ENCODE measurements around the gene SIRT2.
"Not testable (repeated sequence)": the region's sequence is repeated elsewhere in the genome, so short reads cannot be mapped to it uniquely, and the experiment has no call there.

The SIRT2 gene

GRCh38 chr19:38899447-38900201 lies at the start of gene SIRT2, which contains the start of gene NFKBIB:
TSS of gene SIRT2 (minus strand) at chr19:38899618. CDS start at chr19:38899521, 97 bp downstream.
TSS of gene NFKBIB (plus strand) at chr19:38899969. CDS start at chr19:38900033, 64 bp downstream.
- peak within 1 kb of the TSS; percentile 90 for H3K4me3 ChIP-seq (ENCODE audit: control insufficient read depth, low read depth, low read length)
- no peak for TF ChIP-seq CTCF (conservative IDR thresholded peaks at IDR 0.05; ENCODE audit: control insufficient read depth, insufficient read depth, low read depth, low read length)
- DNase-seq (ENCODE audit: low read depth) = peak; percentile 99

GRCh38 chr19:38946229-38947010 lies 47.0 kb upstream of the SIRT2 start:
- H3K4me3 ChIP-seq (ENCODE audit: control insufficient read depth, low read depth, low read length) = no peak overlapping the region
- DNase-seq (ENCODE audit: low read depth) = no peak
- no peak for TF ChIP-seq CTCF (conservative IDR thresholded peaks at IDR 0.05; ENCODE audit: control insufficient read depth, insufficient read depth, low read depth, low read length)

- DNase-seq (ENCODE audit: low read depth) = no peak
These were observed 46.3 kb upstream of the SIRT2 start for GRCh38 chr19:38945562-38946228.

GRCh38 chr19:38944981-38945506 lies 45.6 kb upstream of the SIRT2 start:
- H3K4me3 ChIP-seq (ENCODE audit: control insufficient read depth, low read depth, low read length) = no peak overlapping the region
- DNase-seq (ENCODE audit: low read depth) = peak; percentile 14
- no peak for TF ChIP-seq CTCF (conservative IDR thresholded peaks at IDR 0.05; ENCODE audit: control insufficient read depth, insufficient read depth, low read depth, low read length)

More at GRCh38 chr19:38945562-38946228, 46.3 kb upstream of the SIRT2 start:
- no peak overlapping the region for H3K4me3 ChIP-seq (ENCODE audit: control insufficient read depth, low read depth, low read length)
- no peak for TF ChIP-seq CTCF (conservative IDR thresholded peaks at IDR 0.05; ENCODE audit: control insufficient read depth, insufficient read depth, low read depth, low read length)

- no peak for DNase-seq (ENCODE audit: low read depth)
- no peak overlapping the region for H3K4me3 ChIP-seq (ENCODE audit: control insufficient read depth, low read depth, low read length)
- no peak for TF ChIP-seq CTCF (conservative IDR thresholded peaks at IDR 0.05; ENCODE audit: control insufficient read depth, insufficient read depth, low read depth, low read length)
These were observed 43.2 kb upstream of the SIRT2 start for GRCh38 chr19:38942471-38943181.

GRCh38 chr19:38941979-38942378 lies 42.6 kb upstream of the SIRT2 start:
- DNase-seq (ENCODE audit: low read depth) = no peak
- H3K4me3 ChIP-seq (ENCODE audit: control insufficient read depth, low read depth, low read length) = no peak overlapping the region
- TF ChIP-seq CTCF (conservative IDR thresholded peaks at IDR 0.05; ENCODE audit: control insufficient read depth, insufficient read depth, low read depth, low read length) = no peak

GRCh38 chr19:38941466-38941865 lies 42.0 kb upstream of the SIRT2 start:
- DNase-seq (ENCODE audit: low read depth); H3K4me3 ChIP-seq (ENCODE audit: control insufficient read depth, low read depth, low read length): not testable (repeated sequence)
